GM12878 (cell line): ENCODE data around the gene PTPRH. TPM values are rescaled to one million over a fixed set of nuclear protein-coding genes. Genes with fewer than 3 reads are reported as not detected.

ENCODE experiments used
- ATAC-seq: fragments of 200-7000 bp; cut with Tn5 transposase; 3 replicates; pipeline ENCODE4 v1.9.1; 2020; ENCODE audit warnings: mild to moderate bottlenecking, moderate library complexity
- BruUV-seq: library from RNA; stranded (reverse); fragments of 400-500 nt; replicated peaks from 2 replicates; lab custom pipeline; 2021; lab: Mats Ljungman, UMichigan
- CTCF ChIA-PET: fragments of 300-600 bp; sonication (Branson Sonifier 250); formaldehyde crosslinking; extraction: SDS; loops from one replicate; lab custom pipeline; 2021; ENCODE audit warnings: inconsistent platforms; lab: Yijun Ruan, JAX
- POLR2A ChIA-PET: fragments of 350-600 bp; formaldehyde crosslinking; extraction: SDS; loops from one replicate; lab custom pipeline; 2021; ENCODE audit warnings: inconsistent platforms; lab: Charles Lee
- RAD21 ChIA-PET: fragments of 300-600 bp; sonication (Branson Sonifier 250); formaldehyde crosslinking; loops from one replicate; lab custom pipeline; 2023; ENCODE audit warnings: antibody characterized with exemption; ENCODE audit not compliant: unreplicated experiment; lab: Charles Lee
- SMC1A ChIA-PET: fragments of 300-600 bp; sonication (Branson Sonifier 250); formaldehyde crosslinking; loops from one replicate; lab custom pipeline; 2023; ENCODE audit not compliant: unreplicated experiment, uncharacterized antibody; lab: Charles Lee
- DNase-seq: peaks from one replicate; pipeline ENCODE4 v3.0.0-alpha.2; 2011; ENCODE audit warnings: low read depth, low spot score
- FAIRE-seq: peaks from 3 replicates; lab custom pipeline; 2011; peaks lifted over from hg19 to GRCh38; lab: Jason Lieb, UNC
- H2AFZ ChIP-seq: 2 replicates; pipeline ENCODE4 v1.6.0; 2011; ENCODE audit warnings: low read depth, low read length, control low read depth; ENCODE audit not compliant: control insufficient read depth
- H3K27ac ChIP-seq: 2 replicates; pipeline ENCODE4 v1.5.1; 2011; ENCODE audit warnings: control low read depth; ENCODE audit not compliant: control insufficient read depth, insufficient read depth
- H3K27me3 ChIP-seq, 2 experiments: replicated peaks in 1 of 2; 2 replicates each; pipeline versions ENCODE4 v1.6.0 to v1.6.1; 2011; ENCODE audit warnings: low read length in 1 of 2; ENCODE audit not compliant: control insufficient read depth in 2 of 2, insufficient read depth in 2 of 2
- H3K36me3 ChIP-seq, 2 experiments: 2 replicates each; pipeline ENCODE4 v1.5.1; 2011; ENCODE audit warnings: low read length in 1 of 2; ENCODE audit not compliant: control insufficient read depth in 2 of 2, insufficient read depth in 2 of 2
- H3K4me1 ChIP-seq: 2 replicates; pipeline ENCODE4 v1.6.1; 2011; ENCODE audit warnings: mild to moderate bottlenecking, low read length, moderate library complexity, mixed read lengths; ENCODE audit not compliant: control insufficient read depth, insufficient read depth
- H3K4me2 ChIP-seq: 2 replicates; pipeline ENCODE4 v1.6.0; 2011; ENCODE audit warnings: control low read depth; ENCODE audit not compliant: control insufficient read depth, insufficient read depth
- H3K4me3 ChIP-seq: fragments of 200-600 bp; sonication (generic); 2 replicates; pipeline ENCODE4 v1.5.1; 2016
- H3K79me2 ChIP-seq: 2 replicates; pipeline ENCODE4 v1.6.0; 2011; ENCODE audit warnings: low read length; ENCODE audit not compliant: control insufficient read depth, insufficient read depth
- H3K9ac ChIP-seq: 2 replicates; pipeline ENCODE4 v1.8.0; 2011; ENCODE audit warnings: low read length, control low read depth, mixed read lengths; ENCODE audit not compliant: control insufficient read depth, insufficient read depth
- H3K9me3 ChIP-seq: replicated peaks from 3 replicates; pipeline ENCODE4 v1.5.1; 2011; ENCODE audit warnings: mild to moderate bottlenecking, low read length; ENCODE audit not compliant: control insufficient read depth, insufficient read depth
- H4K20me1 ChIP-seq: 2 replicates; pipeline ENCODE4 v1.6.0; 2011; ENCODE audit not compliant: control insufficient read depth, insufficient read depth
- CBX5 ChIP-seq: sonication (generic); IDR thresholded peaks from 2 replicates; pipeline ENCODE4 v1.6.1; 2016; ENCODE audit warnings: low read depth, moderate library complexity, mild to moderate bottlenecking, inconsistent platforms
- CREM ChIP-seq: IDR thresholded peaks from 2 replicates; pipeline ENCODE4 v1.6.1; 2014; ENCODE audit warnings: antibody characterized with exemption, low read depth
- EGR1 ChIP-seq, 2 experiments: IDR thresholded peaks; 1 replicate in 1 of 2; 2 replicates in 1 of 2; pipeline ENCODE4 v1.6.1; 2011 to 2012; ENCODE audit warnings: low read depth in 2 of 2, low read length in 2 of 2, borderline replicate concordance in 1 of 2, mild to moderate bottlenecking in 1 of 2, moderate library complexity in 1 of 2
- EP300 ChIP-seq, 2 experiments: fragments of 150-350 bp in 1 of 2; IDR thresholded peaks; 2 replicates each; pipeline ENCODE4 v1.6.1; 2011 to 2012; ENCODE audit warnings: low read depth in 2 of 2, low read length in 2 of 2, borderline replicate concordance in 1 of 2, improper control_type of control experiment in 1 of 2, inconsistent platforms in 1 of 2; ENCODE audit not compliant: control insufficient read depth in 1 of 2
- HDGF ChIP-seq: fragments of 450-650 bp; IDR thresholded peaks from 2 replicates; pipeline ENCODE4 v1.6.1; 2016; ENCODE audit warnings: antibody characterized with exemption
- IKZF2 ChIP-seq, 2 experiments: fragments of 450-650 bp; IDR thresholded peaks; 2 replicates each; pipeline ENCODE4 v1.6.1; 2017; ENCODE audit warnings: mild to moderate bottlenecking in 2 of 2, moderate library complexity in 2 of 2
- NR2C1 ChIP-seq: fragments of 450-650 bp; IDR thresholded peaks from 2 replicates; pipeline ENCODE4 v1.6.1; 2017; ENCODE audit warnings: antibody characterized with exemption, mild to moderate bottlenecking, moderate library complexity
- PML ChIP-seq: IDR thresholded peaks from 2 replicates; pipeline ENCODE4 v1.6.1; 2012; ENCODE audit warnings: low read length, inconsistent platforms
- POLR2A ChIP-seq: IDR thresholded peaks from 2 replicates; pipeline ENCODE4 v1.6.1; 2011; ENCODE audit warnings: low read depth, mild to moderate bottlenecking, low read length
- RUNX3 ChIP-seq: IDR thresholded peaks from 2 replicates; pipeline ENCODE4 v1.6.1; 2012; ENCODE audit warnings: low read length, inconsistent platforms
- SPI1 ChIP-seq: IDR thresholded peaks from 2 replicates; pipeline ENCODE4 v1.6.1; 2011; ENCODE audit warnings: low read depth, mild to moderate bottlenecking, low read length, moderate library complexity, borderline replicate concordance; ENCODE audit not compliant: insufficient read depth
- TCF3 ChIP-seq: IDR thresholded peaks from 2 replicates; pipeline ENCODE4 v1.6.1; 2012; ENCODE audit warnings: low read depth, mild to moderate bottlenecking, low read length, borderline replicate concordance; ENCODE audit not compliant: insufficient read depth
- WGBS: methylation state at CpG from one replicate; pipeline ENCODE4 v1.1.6; 2016; ENCODE audit warnings: low lambda C conversion rate; ENCODE audit not compliant: insufficient replicate concordance, insufficient coverage; ENCODE audit errors: missing lambda C conversion rate; 5-methylcytosine and 5-hydroxymethylcytosine counted together
- in situ Hi-C: fragments of 300-500 bp; cut with MboI; formaldehyde crosslinking; loops from 9 replicates; pipeline ENCODE4 v1.14.3; 2018; ENCODE audit warnings: mixed read lengths
- intact Hi-C: fragments of 100-400 bp; cut with micrococcal nuclease; formaldehyde crosslinking; loops from one replicate; pipeline ENCODE4 v1.14.2; 2022; ENCODE audit not compliant: unreplicated experiment
- polyA plus RNA-seq, 11 experiments: library from polyadenylated mRNA; depleted of rRNA in 4 of 11; unstranded in 6 of 11; stranded (reverse) in 5 of 11; fragments of >200 nt; fragmentation: Nextera tagmentation in 4 of 11; fragmentation: Illumina TruSeq in 1 of 11; extraction: Ambion mirVana in 4 of 11; extraction: Trizol in 1 of 11; gene quantifications; 1 replicate in 1 of 11; 2 replicates in 10 of 11; pipeline versions ENCODE4 v1.2.1 to v1.2.3, GENCODE V29; 2011 to 2016; ENCODE audit warnings: inconsistent platforms in 2 of 11, missing spikeins in 2 of 11, low read depth in 1 of 11
- total RNA-seq, 4 experiments: library from RNA; depleted of rRNA in 3 of 4; stranded (reverse); fragments of >200 nt in 3 of 4; fragmentation: Illumina TruSeq in 1 of 4; extraction: Trizol in 1 of 4; gene quantifications; 2 replicates each; pipeline versions ENCODE4 v1.2.1 to v1.2.3, GENCODE V29; 2013 to 2021
- TF ChIP-seq, protein P1 (sequence below): fragments of 450-650 bp; IDR thresholded peaks from 2 replicates; pipeline ENCODE4 v1.6.1; 2018; ENCODE audit warnings: borderline replicate concordance, mild to moderate bottlenecking; ENCODE audit not compliant: partially characterized antibody
- TF ChIP-seq, protein P2 (sequence below): fragments of 450-650 bp; conservative IDR thresholded peaks from 2 replicates; pipeline ENCODE4 v1.6.1; 2017; ENCODE audit warnings: mild to moderate bottlenecking, moderate library complexity
- TF ChIP-seq, protein P3 (sequence below): fragments of 450-650 bp; IDR thresholded peaks from 2 replicates; pipeline ENCODE4 v1.6.1; 2016; ENCODE audit warnings: mild to moderate bottlenecking

Gene PTPRH
- total and polyA plus RNA-seq, 10 of the 15 experiments (the other 5 are each of a cell fraction or from before 2014, with no cell fraction given), result 0.08 TPM; not detected in 9

DNA sequence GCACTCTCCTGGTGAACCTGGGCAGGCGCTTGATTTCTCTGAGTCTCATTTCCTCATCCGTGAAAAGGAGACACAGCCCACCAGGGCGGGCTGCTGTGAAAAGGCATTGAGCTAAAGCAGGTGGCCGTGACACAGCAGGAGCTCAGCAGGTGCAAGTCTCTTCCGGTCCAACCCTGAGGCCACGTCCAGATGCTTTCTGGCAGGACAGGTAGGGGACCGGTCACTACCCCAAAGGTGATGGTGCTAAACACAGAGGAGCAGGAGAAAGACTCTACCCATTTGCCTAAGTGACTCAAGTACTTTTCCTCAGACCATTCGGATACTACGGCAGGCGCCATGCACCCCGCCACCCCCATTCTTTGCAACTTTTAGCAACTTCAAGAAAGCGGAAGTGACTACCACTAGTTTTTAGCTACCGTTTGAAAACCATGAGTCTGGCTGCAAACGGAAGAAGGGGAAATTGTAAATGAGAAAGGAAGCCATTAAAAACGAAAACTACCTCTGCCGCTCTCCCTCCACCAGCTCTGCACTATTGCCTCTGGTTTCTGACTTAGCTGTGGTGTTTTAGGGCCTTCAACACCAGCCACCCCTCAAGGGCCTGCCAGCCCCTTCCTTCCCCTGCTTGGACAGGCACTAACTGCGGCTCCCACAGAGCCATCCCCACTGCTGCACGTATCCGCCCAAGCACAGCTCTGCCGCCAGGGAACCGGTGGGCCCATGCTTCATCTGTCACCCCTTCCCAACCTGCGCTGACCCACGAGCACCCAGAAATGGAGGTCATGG is 44.7 kb upstream of the PTPRH start:
- ChIA-PET RAD21 (interaction anchor here (1.0 to 6.0 kb wide), 8 partner anchors 23 to 250 kb away, joined by 3 to 46 read pairs (median 13); partner anchors contain the start of genes HSPBP1, KMT5C and TMEM238), SMC1A (interaction anchor here (1.0 to 5.3 kb wide), 7 partner anchors 10 to 130 kb away, joined by 3 to 68 read pairs (median 7); partner anchors contain the start of genes HSPBP1, KMT5C and TMEM238), CTCF (interaction anchor here (1.0 to 4.4 kb wide), 6 partner anchors 26 to 250 kb away, joined by 3 to 25 read pairs (median 5); partner anchors contain the start of gene HSPBP1), POLR2A (interaction anchor here (0.6 to 5.7 kb wide), 11 partner anchors 24 to 637 kb away, joined by 3 to 86 read pairs (median 4); partner anchors contain the start of genes HSPBP1, KMT5C, TMEM238 and UBE2S)
- Histone ChIP-seq H3K79me2 (peaks cover 95% of the 10 kb centered on the region), H3K9ac (peak overlapping the region; percentile 93), H3K4me3 (peak overlapping the region; percentile 100), H3K4me2 (peak overlapping the region; percentile 96), H3K27ac (peak overlapping the region; percentile 91), H2AFZ (no peak overlapping the region), H3K27me3 (no peaks in the 10 kb centered on the region), H3K4me1 (peaks cover 29% of the 10 kb centered on the region), H3K36me3 (peaks cover 7 to 8% of the 10 kb centered on the region in 2 experiments; a peak in 3 of 4 replicates), H4K20me1 (peaks cover 11% of the 10 kb centered on the region), H3K9me3 (no peaks in the 10 kb centered on the region)
- intact Hi-C loops, result loop anchor here (10.0 kb wide), 1 partner anchor 131 kb away; the partner anchor contains the start of genes RPL28 and TMEM238
- TSS peak; percentile 80 for BruUV-seq
- in situ Hi-C loops, result no loop called here
- under 1% methylated on average over 23 of the region's 23 CpGs for WGBS
- DNase-seq, result peak; percentile 77
- peak; percentile 92 for FAIRE-seq
- peak; percentile 63 for ATAC-seq
- TF ChIP-seq, protein P1, sequence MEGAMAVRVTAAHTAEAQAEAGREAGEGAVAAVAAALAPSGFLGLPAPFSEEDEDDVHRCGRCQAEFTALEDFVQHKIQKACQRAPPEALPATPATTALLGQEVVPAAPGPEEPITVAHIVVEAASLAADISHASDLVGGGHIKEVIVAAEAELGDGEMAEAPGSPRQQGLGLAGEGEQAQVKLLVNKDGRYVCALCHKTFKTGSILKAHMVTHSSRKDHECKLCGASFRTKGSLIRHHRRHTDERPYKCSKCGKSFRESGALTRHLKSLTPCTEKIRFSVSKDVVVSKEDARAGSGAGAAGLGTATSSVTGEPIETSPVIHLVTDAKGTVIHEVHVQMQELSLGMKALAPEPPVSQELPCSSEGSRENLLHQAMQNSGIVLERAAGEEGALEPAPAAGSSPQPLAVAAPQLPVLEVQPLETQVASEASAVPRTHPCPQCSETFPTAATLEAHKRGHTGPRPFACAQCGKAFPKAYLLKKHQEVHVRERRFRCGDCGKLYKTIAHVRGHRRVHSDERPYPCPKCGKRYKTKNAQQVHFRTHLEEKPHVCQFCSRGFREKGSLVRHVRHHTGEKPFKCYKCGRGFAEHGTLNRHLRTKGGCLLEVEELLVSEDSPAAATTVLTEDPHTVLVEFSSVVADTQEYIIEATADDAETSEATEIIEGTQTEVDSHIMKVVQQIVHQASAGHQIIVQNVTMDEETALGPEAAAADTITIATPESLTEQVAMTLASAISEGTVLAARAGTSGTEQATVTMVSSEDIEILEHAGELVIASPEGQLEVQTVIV, result peak; percentile 21
- TF ChIP-seq HDGF, result peak; percentile 65; the same call in 1 of the 2 replicates
- TF ChIP-seq POLR2A, result peak; percentile 69
- TF ChIP-seq PML, result peak; percentile 67; the same call in 1 of the 2 replicates
- TF ChIP-seq EGR1 (IDR thresholded peaks at IDR 0.05; ENCODE audit: borderline replicate concordance in 1 of 2, low read depth in 2 of 2, low read length in 2 of 2), result 0 out of 3 replicates have a peak, but pooled peaks of 1 of the 2 experiments have one; percentile 5
- peak; percentile 67; the same call in 1 of the 2 replicates for TF ChIP-seq CBX5
- peak; percentile 55 for TF ChIP-seq RUNX3
- TF ChIP-seq NR2C1, result no peak
- TF ChIP-seq, protein P2, sequence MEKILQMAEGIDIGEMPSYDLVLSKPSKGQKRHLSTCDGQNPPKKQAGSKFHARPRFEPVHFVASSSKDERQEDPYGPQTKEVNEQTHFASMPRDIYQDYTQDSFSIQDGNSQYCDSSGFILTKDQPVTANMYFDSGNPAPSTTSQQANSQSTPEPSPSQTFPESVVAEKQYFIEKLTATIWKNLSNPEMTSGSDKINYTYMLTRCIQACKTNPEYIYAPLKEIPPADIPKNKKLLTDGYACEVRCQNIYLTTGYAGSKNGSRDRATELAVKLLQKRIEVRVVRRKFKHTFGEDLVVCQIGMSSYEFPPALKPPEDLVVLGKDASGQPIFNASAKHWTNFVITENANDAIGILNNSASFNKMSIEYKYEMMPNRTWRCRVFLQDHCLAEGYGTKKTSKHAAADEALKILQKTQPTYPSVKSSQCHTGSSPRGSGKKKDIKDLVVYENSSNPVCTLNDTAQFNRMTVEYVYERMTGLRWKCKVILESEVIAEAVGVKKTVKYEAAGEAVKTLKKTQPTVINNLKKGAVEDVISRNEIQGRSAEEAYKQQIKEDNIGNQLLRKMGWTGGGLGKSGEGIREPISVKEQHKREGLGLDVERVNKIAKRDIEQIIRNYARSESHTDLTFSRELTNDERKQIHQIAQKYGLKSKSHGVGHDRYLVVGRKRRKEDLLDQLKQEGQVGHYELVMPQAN, result no peak; the same call in 1 of the 2 replicates
- peak; percentile 95 for TF ChIP-seq SPI1
- TF ChIP-seq, protein P3, sequence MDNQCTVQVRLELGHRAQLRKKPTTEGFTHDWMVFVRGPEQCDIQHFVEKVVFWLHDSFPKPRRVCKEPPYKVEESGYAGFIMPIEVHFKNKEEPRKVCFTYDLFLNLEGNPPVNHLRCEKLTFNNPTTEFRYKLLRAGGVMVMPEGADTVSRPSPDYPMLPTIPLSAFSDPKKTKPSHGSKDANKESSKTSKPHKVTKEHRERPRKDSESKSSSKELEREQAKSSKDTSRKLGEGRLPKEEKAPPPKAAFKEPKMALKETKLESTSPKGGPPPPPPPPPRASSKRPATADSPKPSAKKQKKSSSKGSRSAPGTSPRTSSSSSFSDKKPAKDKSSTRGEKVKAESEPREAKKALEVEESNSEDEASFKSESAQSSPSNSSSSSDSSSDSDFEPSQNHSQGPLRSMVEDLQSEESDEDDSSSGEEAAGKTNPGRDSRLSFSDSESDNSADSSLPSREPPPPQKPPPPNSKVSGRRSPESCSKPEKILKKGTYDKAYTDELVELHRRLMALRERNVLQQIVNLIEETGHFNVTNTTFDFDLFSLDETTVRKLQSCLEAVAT, result peak; percentile 59; the same call in 1 of the 2 replicates
- peak; percentile 94 for TF ChIP-seq TCF3
- TF ChIP-seq IKZF2 (IDR thresholded peaks at IDR 0.05), result peak; percentile 28 to 41; a peak in 1 of 4 replicates
- TF ChIP-seq CREM, result peak; percentile 51; the same call in 1 of the 2 replicates
- 0 out of 4 replicates have a peak, but pooled peaks of 1 of the 2 experiments have one; percentile 25 for TF ChIP-seq EP300 (IDR thresholded peaks at IDR 0.05; ENCODE audit: borderline replicate concordance in 1 of 2, control insufficient read depth in 1 of 2, low read depth in 2 of 2, low read length in 2 of 2)
